Esophagus squamous epithelium (tissue), 4 donors: ENCODE data around the gene RCOR2.

Experiments used
- CTCF ChIP-seq, 6 experiments: fragments of 450-650 bp in 4 of 6; fragments of 200-600 bp in 2 of 6; sonication (generic) in 2 of 6; IDR thresholded peaks; one replicate each; pipeline ENCODE4 v1.5.1; 2016 to 2019; ENCODE audit warnings: antibody characterized with exemption in 6 of 6, mild to moderate bottlenecking in 4 of 6, moderate library complexity in 4 of 6
- POLR2A ChIP-seq, 4 donors: fragments of 450-650 bp; IDR thresholded peaks; one replicate each; pipeline ENCODE4 v1.6.1; 2017; ENCODE audit warnings: antibody characterized with exemption in 4 of 4, mild to moderate bottlenecking in 4 of 4, moderate library complexity in 3 of 4

- TF ChIP-seq POLR2A (IDR thresholded peaks at IDR 0.05): no peak
- TF ChIP-seq CTCF (IDR thresholded peaks at IDR 0.05): no peak
These were observed 49.5 kb upstream of the RCOR2 start for GRCh38 chr11:63966444-63966843.
